Measurements from ENCODE around the gene PKM. TPM values are rescaled to one million over a fixed set of nuclear protein-coding genes. Genes with fewer than 3 reads are reported as not detected.

PKM gene
- total RNA-seq, 1 experiment from 2014 or later = 1,026 TPM

GRCh38 chr15:72235298-72235697 is 4.3 kb upstream of the PKM start:
- Mint-ChIP-seq H3K4me1 (peaks cover 19 to 23% of the 10 kb centered on the region in 2 experiments), H3K27ac (no peak overlapping the region), H3K4me3 (no peak overlapping the region), H3K9me3 (no peaks in the 10 kb centered on the region), H3K36me3 (ENCODE audit: insufficient read depth in 1 of 3, low read depth in 3 of 3) (peaks cover 6 to 10% (median 6%) of the 10 kb centered on the region in 3 experiments; a peak in 6 of 7 replicates), H3K27me3 (ENCODE audit: low read depth) (peaks cover 82% of the 10 kb centered on the region)
- Histone ChIP-seq H4K91ac (ENCODE audit: insufficient read length, low read depth, low read length) (no peak overlapping the region), H2BK20ac (ENCODE audit: low read depth, low read length, poor library complexity, severe bottlenecking) (no peak overlapping the region), H3K56ac (ENCODE audit: insufficient read length, low read depth, low read length) (no peak overlapping the region), H2BK15ac (ENCODE audit: low read depth, low read length) (no peak overlapping the region), H3K23me2 (ENCODE audit: insufficient read length, low read depth, low read length, poor library complexity, severe bottlenecking) (peaks cover 7% of the 10 kb centered on the region), H3K27me3 (ENCODE audit: insufficient read depth, low read length) (no peaks in the 10 kb centered on the region; the same call in 1 of the 2 replicates), H4K8ac (replicated peaks; ENCODE audit: insufficient read length, low read depth, low read length) (no peak overlapping the region), H3K9ac (ENCODE audit: extremely low read depth, insufficient read length, low read length) (no peak overlapping the region), H3K79me1 (ENCODE audit: insufficient read depth, low read depth, low read length, poor library complexity, severe bottlenecking) (no peaks in the 10 kb centered on the region), H3K27ac (ENCODE audit: insufficient read length, low read depth, low read length) (no peak overlapping the region), H2BK5ac (ENCODE audit: insufficient read length, low read length) (no peak overlapping the region), H2BK120ac (ENCODE audit: low read depth, low read length, poor library complexity, severe bottlenecking) (no peak overlapping the region), H2BK12ac (ENCODE audit: insufficient read length, low read depth, low read length) (no peak overlapping the region), H4K20me1 (ENCODE audit: control insufficient read depth, insufficient read depth, insufficient read length) (no peaks in the 10 kb centered on the region), H3K4me2 (ENCODE audit: insufficient read depth, insufficient read length, low read length) (no peak overlapping the region), H3K18ac (ENCODE audit: insufficient read length, low read depth, low read length) (no peak overlapping the region), H3K23ac (ENCODE audit: insufficient read length, low read depth, low read length) (no peak overlapping the region), H3K4ac (ENCODE audit: low read depth, low read length) (no peak overlapping the region), H3K79me2 (ENCODE audit: insufficient read depth, low read length) (peaks cover 4% of the 10 kb centered on the region; the same call in 1 of the 2 replicates), H3T11ph (ENCODE audit: low read length) (no peak overlapping the region), H3K14ac (ENCODE audit: insufficient read depth, low read length) (no peak overlapping the region), H2AFZ (ENCODE audit: low read length) (no peak overlapping the region), H3K9me3 (ENCODE audit: control insufficient read depth, low read depth, low read length) (no peaks in the 10 kb centered on the region), H4K5ac (ENCODE audit: insufficient read length, low read depth, low read length) (no peak overlapping the region), H2AK5ac (ENCODE audit: insufficient read length, low read length) (no peak overlapping the region), H3K4me1 (ENCODE audit: insufficient read depth, low read length) (peaks cover 13% of the 10 kb centered on the region; the same call in 1 of the 2 replicates)
- no peak for DNase-seq
- no peak for TF ChIP-seq CTCF (conservative IDR thresholded peaks at IDR 0.05)
- WGBS (ENCODE audit: extremely low coverage, insufficient read length, low lambda C conversion rate) = no CpG with 5 or more reads among the region's 4 CpGs
